Body of pancreas (tissue), 4 donors: Measurements from ENCODE around the gene FILIP1L.

ENCODE experiments used
- CTCF ChIP-seq, 7 experiments: fragments of 450-650 bp in 4 of 7; fragments of 200-600 bp in 3 of 7; sonication (generic) in 3 of 7; IDR thresholded peaks; one replicate each; pipeline ENCODE4 v1.5.1; 2016 to 2019; ENCODE audit warnings: antibody characterized with exemption in 7 of 7
- POLR2A ChIP-seq, 3 donors: fragments of 450-650 bp; IDR thresholded peaks; one replicate each; pipeline ENCODE4 v1.6.1; 2016; ENCODE audit warnings: antibody characterized with exemption in 3 of 3, mild to moderate bottlenecking in 2 of 3

DNA sequence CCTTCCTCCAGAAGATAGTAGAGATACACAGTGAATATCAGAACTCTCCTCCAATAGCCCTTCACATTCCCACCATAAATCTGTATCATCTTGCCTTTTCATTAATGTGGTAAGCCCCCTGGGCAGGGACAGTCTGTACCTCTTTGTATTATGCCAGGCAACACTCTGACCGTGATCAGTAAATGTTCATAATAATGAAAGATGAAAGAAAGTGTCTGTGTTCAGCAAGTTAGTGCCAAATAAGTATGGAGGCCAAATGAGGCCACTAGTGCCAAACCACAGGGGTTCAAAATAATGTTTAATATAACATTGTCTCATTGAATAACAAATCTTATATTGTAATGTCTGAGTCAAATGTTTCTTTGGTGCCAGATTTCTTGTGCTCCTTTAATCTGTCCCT lies 192.3 kb downstream of the FILIP1L start:
- TF ChIP-seq CTCF (IDR thresholded peaks at IDR 0.05), result no peak
- TF ChIP-seq POLR2A (IDR thresholded peaks at IDR 0.05), result no peak
